Stomach (tissue), 9 donors: Measurements from ENCODE around the gene RPRD1B. TPM values are rescaled to one million over a fixed set of nuclear protein-coding genes. Genes with fewer than 3 reads are reported as not detected.

Experiments
- DNase-seq, 2 donors: peaks; one replicate each; pipeline versions ENCODE4 v3.0.0 to v3.0.0-alpha.2; 2013 to 2019
- H3K27ac ChIP-seq, 5 donors: fragments of 200-600 bp in 4 of 5; sonication (generic) in 4 of 5; one replicate each; pipeline ENCODE4 v1.5.1; 2013 to 2019; ENCODE audit warnings: mild to moderate bottlenecking in 1 of 5, moderate library complexity in 1 of 5
- H3K27me3 ChIP-seq, 3 donors: fragments of 200-600 bp; sonication (generic); one replicate each; pipeline ENCODE4 v1.5.1; 2017 to 2019; ENCODE audit warnings: mixed run types in 1 of 3
- H3K36me3 ChIP-seq, 4 donors: fragments of 200-600 bp; sonication (generic); 1 replicate in 3 of 4; 2 replicates in 1 of 4; pipeline ENCODE4 v1.5.1; 2016 to 2019
- H3K4me1 ChIP-seq, 4 donors: fragments of 200-600 bp; sonication (generic); one replicate each; pipeline ENCODE4 v1.5.1; 2016 to 2019
- H3K4me3 ChIP-seq, 4 donors: fragments of 200-600 bp; sonication (generic) in 3 of 4; one replicate each; pipeline ENCODE4 v1.5.1; 2016 to 2019; ENCODE audit warnings: mild to moderate bottlenecking in 1 of 4
- H3K9me3 ChIP-seq, 4 donors: fragments of 200-600 bp; sonication (generic); one replicate each; pipeline ENCODE4 v1.5.1; 2016 to 2019
- EP300 ChIP-seq: sonication (generic); formaldehyde crosslinking; IDR thresholded peaks from one replicate; pipeline ENCODE4 v1.6.1; 2017; ENCODE audit warnings: antibody characterized with exemption
- POLR2A ChIP-seq, 4 donors: fragments of 450-650 bp; IDR thresholded peaks; one replicate each; pipeline ENCODE4 v1.6.1; 2016; ENCODE audit warnings: antibody characterized with exemption in 4 of 4, control low read depth in 2 of 4, mild to moderate bottlenecking in 1 of 4, moderate library complexity in 1 of 4
- POLR2AphosphoS5 ChIP-seq, 3 donors: sonication (generic); formaldehyde crosslinking; IDR thresholded peaks; one replicate each; pipeline ENCODE4 v1.6.1; 2016; ENCODE audit warnings: antibody characterized with exemption in 3 of 3
- WGBS, 5 donors: extraction: QIAGEN DNeasy Blood & Tissue Kit in 3 of 5; methylation state at CpG; one replicate each; pipeline versions ENCODE4 v1.1.5 to v1.1.7; 2013 to 2018; 5-methylcytosine and 5-hydroxymethylcytosine counted together
- intact Hi-C: fragments of 100-400 bp; cut with DNase I; formaldehyde crosslinking; loops from one replicate; pipeline ENCODE4 v1.15.1; 2023; ENCODE audit warnings: low total_unique reads
- polyA plus RNA-seq, 3 donors: library from polyadenylated mRNA; stranded (reverse); fragments of 200-250 nt; gene quantifications; one replicate each; pipeline ENCODE4 v1.2.3, GENCODE V29; 2013
- total RNA-seq, 5 donors: library from RNA; depleted of rRNA; stranded (reverse); fragments of >200 nt; gene quantifications; one replicate each; pipeline versions ENCODE4 v1.1.0 to v1.2.3, GENCODE V29; 2014 to 2016
- TF ChIP-seq, protein P1 (sequence below), 7 experiments: fragments of 450-650 bp in 4 of 7; fragments of 200-600 bp in 3 of 7; sonication (generic) in 3 of 7; IDR thresholded peaks; one replicate each; pipeline ENCODE4 v1.5.1; 2016 to 2019; ENCODE audit warnings: antibody characterized with exemption in 7 of 7, control low read depth in 2 of 7, mild to moderate bottlenecking in 1 of 7
- donor health status: healthy with polysubstance abuse.
- donor health status: Bipolar disorder and iron deficiency.
- donor health status: healthy.

The RPRD1B gene
- total and polyA plus RNA-seq, 8 donors, result 8.0 to 60.0 (median 17.8) TPM

DNA sequence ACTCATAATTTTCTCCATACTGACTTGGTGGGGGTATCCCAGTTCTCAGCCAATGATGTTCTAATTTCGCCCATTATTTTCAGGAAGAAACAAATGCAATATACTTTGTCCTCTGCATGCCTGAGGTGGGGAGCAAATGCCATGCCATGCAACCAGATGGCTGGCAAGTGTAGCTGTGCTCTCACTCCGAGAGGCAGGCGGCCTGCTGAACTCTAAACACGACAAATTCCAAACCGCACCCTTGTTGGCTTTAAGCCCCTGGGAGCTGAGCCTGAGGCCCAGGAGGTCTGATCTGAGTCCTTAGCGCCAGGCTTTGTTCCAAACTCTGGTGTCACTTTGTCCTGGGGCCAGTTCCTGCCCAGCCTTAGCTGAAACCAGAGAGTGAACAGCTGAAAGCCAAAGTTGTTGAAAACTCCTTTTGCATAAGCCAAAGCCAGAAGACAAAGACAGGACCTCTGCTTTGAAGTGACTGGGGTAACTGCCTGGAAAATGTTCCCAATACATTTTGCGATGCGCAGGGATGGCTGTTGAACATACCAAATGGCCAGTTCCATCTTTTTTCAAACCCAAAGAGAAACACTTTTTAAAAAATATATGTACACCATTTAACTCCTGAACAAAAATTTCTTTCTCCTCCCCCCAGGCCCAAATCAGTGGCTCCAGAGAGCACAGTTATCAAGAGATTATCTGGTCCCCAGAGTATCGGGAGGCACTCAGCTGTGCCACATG lies 46.5 kb upstream of the RPRD1B start:
- TF ChIP-seq POLR2A (IDR thresholded peaks at IDR 0.05) (no peak), POLR2AphosphoS5 (IDR thresholded peaks at IDR 0.05) (peak in 2 of 3 donors; percentile 54 to 84)
- peak overlapping the region; percentile 32 to 79 (median 70) for H3K27ac ChIP-seq
- H3K27me3 ChIP-seq, result no peaks in the 10 kb centered on the region
- WGBS, 5 donors, result 21 to 43% (median 32%) methylated on average over 9 of the region's 9 CpGs
- H3K36me3 ChIP-seq, result peaks cover 0 to 27% (median 18%) of the 10 kb centered on the region in 4 donors
- peaks cover 33 to 76% (median 63%) of the 10 kb centered on the region in 4 donors for H3K4me1 ChIP-seq
- H3K4me3 ChIP-seq, result no peak overlapping the region
- intact Hi-C loops, result no loop called here
- DNase-seq, result peak; percentile 86 to 90
- no peaks in the 10 kb centered on the region for H3K9me3 ChIP-seq

DNA sequence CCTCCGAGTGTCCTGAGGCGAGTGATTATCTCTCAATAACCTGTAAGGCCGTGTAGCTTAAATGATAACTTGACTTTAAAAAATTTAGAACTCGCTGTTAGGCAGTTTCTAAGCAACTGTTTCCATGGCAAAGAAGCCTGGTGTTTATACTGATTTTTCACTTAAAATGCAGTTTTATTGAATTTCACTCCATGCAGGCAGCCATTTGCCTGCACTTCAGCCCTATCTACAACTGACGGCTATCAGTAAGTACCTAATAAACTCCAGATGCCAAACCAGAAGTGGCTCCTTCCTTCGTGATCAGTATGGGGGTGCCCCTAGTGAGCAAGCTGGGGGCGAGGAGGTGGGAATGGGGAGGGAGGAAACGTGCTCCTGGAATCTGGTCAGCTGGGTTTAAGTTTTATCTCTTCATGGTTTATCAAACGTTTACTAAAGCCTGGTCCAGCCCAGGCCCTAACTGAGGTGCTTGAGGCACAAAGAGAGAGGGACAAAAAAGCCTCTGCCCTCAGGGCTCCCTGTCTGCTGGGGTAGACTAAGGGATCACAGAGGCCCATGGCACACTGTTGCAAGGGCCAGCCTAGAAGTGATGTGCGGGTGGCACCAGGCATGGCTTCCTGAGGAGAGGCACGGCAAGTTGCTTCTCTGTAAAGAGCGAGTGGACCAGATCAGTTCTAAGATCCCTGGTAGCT lies 45.8 kb upstream of the RPRD1B start:
- intact Hi-C loops, result no loop called here
- H3K4me1 ChIP-seq, result peaks cover 33 to 83% (median 69%) of the 10 kb centered on the region in 4 donors

GRCh38 chr20:37988306-37988954 lies 45.1 kb upstream of the RPRD1B start:
- peaks cover 32 to 90% (median 73%) of the 10 kb centered on the region in 4 donors for H3K4me1 ChIP-seq
- no peaks in the 10 kb centered on the region for H3K27me3 ChIP-seq
- peaks cover 0 to 16% (median 9%) of the 10 kb centered on the region in 4 donors for H3K36me3 ChIP-seq
- intact Hi-C loops, result no loop called here
- no peak for DNase-seq
- no peak for TF ChIP-seq EP300
- TF ChIP-seq, protein P1, sequence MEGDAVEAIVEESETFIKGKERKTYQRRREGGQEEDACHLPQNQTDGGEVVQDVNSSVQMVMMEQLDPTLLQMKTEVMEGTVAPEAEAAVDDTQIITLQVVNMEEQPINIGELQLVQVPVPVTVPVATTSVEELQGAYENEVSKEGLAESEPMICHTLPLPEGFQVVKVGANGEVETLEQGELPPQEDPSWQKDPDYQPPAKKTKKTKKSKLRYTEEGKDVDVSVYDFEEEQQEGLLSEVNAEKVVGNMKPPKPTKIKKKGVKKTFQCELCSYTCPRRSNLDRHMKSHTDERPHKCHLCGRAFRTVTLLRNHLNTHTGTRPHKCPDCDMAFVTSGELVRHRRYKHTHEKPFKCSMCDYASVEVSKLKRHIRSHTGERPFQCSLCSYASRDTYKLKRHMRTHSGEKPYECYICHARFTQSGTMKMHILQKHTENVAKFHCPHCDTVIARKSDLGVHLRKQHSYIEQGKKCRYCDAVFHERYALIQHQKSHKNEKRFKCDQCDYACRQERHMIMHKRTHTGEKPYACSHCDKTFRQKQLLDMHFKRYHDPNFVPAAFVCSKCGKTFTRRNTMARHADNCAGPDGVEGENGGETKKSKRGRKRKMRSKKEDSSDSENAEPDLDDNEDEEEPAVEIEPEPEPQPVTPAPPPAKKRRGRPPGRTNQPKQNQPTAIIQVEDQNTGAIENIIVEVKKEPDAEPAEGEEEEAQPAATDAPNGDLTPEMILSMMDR (IDR thresholded peaks at IDR 0.05), result no peak
- no peak for TF ChIP-seq POLR2AphosphoS5 (IDR thresholded peaks at IDR 0.05)
- no peak for TF ChIP-seq POLR2A (IDR thresholded peaks at IDR 0.05)
- WGBS, 5 donors, result 73 to 86% (median 81%) methylated on average over 5 of the region's 5 CpGs
- peak overlapping the region; percentile 1 to 79 (median 70) for H3K27ac ChIP-seq
- no peaks in the 10 kb centered on the region for H3K9me3 ChIP-seq
- no peak overlapping the region for H3K4me3 ChIP-seq

More for the DNA sequence above, 45.8 kb upstream of the RPRD1B start:
- peak overlapping the region; percentile 1 to 79 (median 70) for H3K27ac ChIP-seq
- TF ChIP-seq, protein P1 (IDR thresholded peaks at IDR 0.05), result no peak
- no peak for TF ChIP-seq EP300
- no peak for TF ChIP-seq POLR2A (IDR thresholded peaks at IDR 0.05)
- TF ChIP-seq POLR2AphosphoS5 (IDR thresholded peaks at IDR 0.05), result no peak
- DNase-seq, result peak in 1 of 2 donors; percentile 46
- H3K27me3 ChIP-seq, result no peaks in the 10 kb centered on the region
- H3K36me3 ChIP-seq, result peaks cover 0 to 21% (median 15%) of the 10 kb centered on the region in 4 donors
- H3K9me3 ChIP-seq, result no peaks in the 10 kb centered on the region
- no peak overlapping the region for H3K4me3 ChIP-seq
- WGBS, 5 donors, result 47 to 72% (median 52%) methylated on average over 12 of the region's 12 CpGs

DNA sequence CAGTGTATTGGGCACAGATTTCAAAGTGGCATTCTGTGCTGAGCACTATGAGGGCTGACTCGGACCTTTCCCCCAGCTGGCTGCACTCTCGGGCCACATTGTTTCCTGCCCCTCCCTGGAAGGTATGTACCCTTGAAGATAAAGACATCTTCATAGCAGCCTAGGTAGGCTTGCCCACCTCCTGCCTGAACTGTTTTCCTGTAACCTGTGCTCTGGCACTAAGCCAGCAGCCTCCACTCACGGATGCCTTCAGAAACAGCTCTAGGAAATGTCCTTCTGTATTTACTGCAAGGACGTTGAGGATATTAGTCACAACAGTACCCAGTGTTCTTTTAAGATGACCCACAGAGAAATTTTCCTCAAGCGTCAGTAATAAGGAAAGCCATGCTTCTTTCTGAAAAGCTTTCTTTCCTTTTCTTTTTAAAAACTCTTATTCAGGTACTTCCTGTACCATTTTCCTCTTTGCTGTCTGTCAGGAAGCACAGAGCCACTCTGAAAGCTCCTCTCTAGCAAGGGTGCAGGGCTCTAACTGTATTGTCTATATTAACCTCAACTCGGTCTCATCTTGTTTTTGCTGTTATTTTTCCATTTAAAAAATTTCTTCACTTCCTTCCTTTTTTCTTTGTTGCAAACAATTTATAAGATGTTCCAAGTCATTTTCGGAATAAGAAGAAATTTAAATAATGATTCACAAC lies 43.8 kb upstream of the RPRD1B start:
- intact Hi-C loops, result loop anchor here (10.0 kb wide), 2 partner anchors 85 to 425 kb away; partner anchors contain the start of gene VSTM2L
- 33 to 42% (median 41%) methylated on average over 7 of the region's 7 CpGs for WGBS, 5 donors
- DNase-seq, result peak; percentile 84 to 86
- TF ChIP-seq POLR2AphosphoS5 (IDR thresholded peaks at IDR 0.05), result peak in 2 of 3 donors; percentile 55 to 65
- TF ChIP-seq POLR2A (IDR thresholded peaks at IDR 0.05), result no peak
- TF ChIP-seq, protein P1 (IDR thresholded peaks at IDR 0.05), result no peak
- no peak for TF ChIP-seq EP300
- H3K27me3 ChIP-seq, result no peaks in the 10 kb centered on the region
- H3K4me1 ChIP-seq, result peaks cover 21 to 82% (median 66%) of the 10 kb centered on the region in 4 donors
- H3K36me3 ChIP-seq, result peaks cover 3 to 27% (median 17%) of the 10 kb centered on the region in 4 donors
- H3K4me3 ChIP-seq, result no peak overlapping the region
- H3K9me3 ChIP-seq, result no peaks in the 10 kb centered on the region
- H3K27ac ChIP-seq, result peak overlapping the region; percentile 55 to 79 (median 60)
